T-helper 1 cell treated with Interleukin-12 subunit alpha and Interleukin-12 subunit beta and Interleukin-4 antibody, amounts not matched to agents 30 ng/mL and 1 ng/mL, for 36 hours (primary cell): ENCODE data around the gene TBC1D9. TPM values are rescaled to one million over a fixed set of nuclear protein-coding genes. Genes with fewer than 3 reads are reported as not detected.

Experiments used
- intact Hi-C: fragments of 100-400 bp; cut with micrococcal nuclease; formaldehyde crosslinking; loops from one replicate; pipeline ENCODE4 v1.15.1; 2024
- total RNA-seq: library from RNA; stranded (reverse); gene quantifications from 2 replicates; pipeline ENCODE4 v1.2.3, GENCODE V29; 2022

The TBC1D9 gene
- total RNA-seq, 1 donor from 2014 or later, result 0.02 TPM

DNA sequence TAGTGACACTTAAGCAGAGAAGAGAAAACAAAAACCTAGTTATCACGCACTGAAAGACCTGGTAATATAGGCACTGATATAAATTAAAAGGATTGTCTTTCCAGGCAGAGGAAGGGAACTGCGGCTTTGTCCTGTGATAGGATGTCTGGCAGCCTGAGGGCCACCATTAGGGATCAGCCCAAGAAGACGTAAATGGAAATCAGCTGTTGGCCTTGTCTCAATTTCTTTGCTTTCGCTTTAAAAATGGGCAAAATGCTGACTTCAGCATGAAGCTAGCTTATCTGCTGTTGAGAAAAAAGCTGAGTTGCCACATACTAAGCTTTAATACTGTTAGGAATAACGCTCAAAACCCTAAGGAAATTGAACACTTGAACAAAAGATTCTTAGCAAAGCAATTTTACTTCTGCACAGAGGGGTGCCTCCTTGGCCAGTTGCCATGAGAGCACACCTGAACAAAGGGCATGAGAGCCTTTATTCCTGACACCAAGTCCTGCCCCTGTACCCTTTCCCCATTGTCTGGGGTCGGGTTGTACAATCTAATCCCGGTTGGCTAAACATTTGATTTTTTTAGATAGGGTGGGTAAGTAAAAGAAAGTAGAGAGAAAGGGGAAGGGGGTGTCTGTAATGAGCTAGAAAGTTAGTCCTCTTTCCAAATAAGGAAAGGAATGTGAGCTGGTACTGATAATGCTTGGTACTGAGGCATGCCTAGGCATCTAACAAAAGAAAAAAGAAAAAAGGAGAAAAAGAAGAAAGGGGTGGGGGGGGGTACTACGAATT lies 102.3 kb downstream of the TBC1D9 start:
- intact Hi-C loops, result no loop called here

DNA sequence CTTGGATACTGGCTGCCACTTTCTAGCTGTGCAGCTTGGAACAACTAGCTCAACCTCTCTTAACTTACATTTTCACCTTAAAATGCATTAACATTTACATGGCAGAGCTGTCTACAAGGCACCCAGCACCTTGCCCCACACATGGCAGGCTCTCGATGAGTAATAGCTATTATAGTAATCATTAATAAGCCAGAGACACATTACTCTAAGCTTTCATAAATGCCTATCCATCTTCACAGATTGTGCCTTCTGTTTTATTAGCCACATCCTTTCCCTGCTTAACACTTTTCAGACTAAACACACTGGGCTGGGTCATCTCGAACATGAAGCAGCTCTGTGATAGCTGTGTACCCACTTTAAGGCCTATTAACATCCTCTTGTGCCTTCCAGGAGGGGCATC lies 103.6 kb downstream of the TBC1D9 start:
- intact Hi-C loops, result no loop called here

DNA sequence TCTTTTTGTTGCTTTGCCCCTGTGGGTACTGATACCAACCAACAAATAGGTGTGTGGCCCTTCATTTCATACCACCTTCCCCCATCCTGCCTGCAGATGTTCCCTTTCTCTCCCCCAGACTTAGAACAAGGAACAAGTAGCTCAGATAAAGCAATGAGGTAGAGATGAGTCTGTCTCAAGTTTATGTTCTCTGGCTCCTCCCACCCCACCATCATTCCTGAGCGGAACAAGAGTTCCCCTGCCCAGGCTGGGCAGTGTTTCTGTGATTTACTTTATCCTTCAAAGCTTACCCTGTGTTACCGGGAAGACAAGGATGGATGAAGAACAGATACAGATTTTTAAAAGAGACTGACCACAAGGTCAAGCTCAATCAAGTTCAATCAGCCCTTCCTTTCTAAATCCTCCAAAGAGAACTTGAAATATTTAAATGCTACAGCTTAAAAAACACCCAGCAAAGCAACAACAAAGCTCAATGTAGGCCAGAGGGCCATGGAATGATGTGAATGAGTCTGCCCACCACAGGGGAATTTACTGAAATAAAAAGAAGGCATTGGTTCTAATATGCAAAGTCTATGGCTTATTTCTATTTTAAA lies 107.4 kb downstream of the TBC1D9 start:
- intact Hi-C loops, result no loop called here

DNA sequence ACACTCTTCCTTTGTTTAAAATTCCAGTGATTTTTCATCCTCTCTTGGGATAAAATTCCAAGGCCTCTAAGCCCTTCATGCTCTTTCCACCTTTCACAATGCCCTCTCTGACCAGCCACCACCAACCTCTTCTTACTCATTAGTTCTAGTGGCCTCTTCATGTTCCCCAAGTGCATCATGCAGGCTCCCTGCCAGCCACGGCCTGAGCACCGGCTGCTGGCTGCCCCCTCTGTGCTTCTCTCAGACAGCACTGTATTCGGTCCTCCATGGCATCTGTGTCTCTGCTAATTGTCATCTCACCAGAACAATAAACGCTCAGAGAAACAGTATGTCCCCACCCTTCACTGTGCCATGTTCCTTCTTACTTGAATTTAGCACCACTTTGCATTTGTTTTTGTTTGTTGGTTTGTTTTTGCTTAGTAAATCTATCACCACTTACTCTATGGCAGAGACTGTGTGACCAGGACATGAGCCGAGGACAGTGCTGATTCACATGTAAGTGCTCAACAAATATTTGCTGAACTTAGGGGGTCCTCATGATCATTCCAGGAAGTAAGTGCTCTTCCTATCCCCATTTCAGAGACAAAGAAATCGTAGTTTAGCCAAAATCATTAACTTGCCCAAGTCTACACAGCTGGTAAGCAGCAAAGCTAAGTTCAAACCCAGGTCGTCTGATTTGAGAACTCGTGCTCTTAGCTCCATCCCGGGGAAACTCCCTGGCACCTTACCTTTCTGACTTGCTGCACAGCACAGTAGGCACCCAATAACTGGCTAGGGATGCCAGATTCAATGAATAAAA lies 110.4 kb downstream of the TBC1D9 start:
- intact Hi-C loops, result no loop called here

DNA sequence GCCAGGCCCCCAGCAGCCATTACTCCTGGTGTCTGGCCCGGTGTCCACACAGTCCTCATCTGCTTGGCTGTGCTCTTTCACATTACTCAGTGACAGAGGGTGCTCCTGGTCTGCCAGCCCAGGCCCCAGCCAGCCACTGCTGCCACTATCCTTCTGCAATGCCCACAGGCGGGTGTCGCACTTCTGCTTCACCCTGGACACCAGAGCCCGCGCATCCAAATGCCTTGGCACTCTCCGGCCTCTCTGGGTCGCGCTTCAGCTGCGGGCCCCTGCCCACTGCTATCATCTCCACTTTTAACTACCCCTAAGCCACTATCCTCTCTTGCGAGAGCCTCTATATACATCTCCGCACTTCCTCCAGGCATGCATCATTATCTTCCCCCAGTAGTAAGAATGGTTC lies 111.0 kb downstream of the TBC1D9 start:
- intact Hi-C loops, result no loop called here

DNA sequence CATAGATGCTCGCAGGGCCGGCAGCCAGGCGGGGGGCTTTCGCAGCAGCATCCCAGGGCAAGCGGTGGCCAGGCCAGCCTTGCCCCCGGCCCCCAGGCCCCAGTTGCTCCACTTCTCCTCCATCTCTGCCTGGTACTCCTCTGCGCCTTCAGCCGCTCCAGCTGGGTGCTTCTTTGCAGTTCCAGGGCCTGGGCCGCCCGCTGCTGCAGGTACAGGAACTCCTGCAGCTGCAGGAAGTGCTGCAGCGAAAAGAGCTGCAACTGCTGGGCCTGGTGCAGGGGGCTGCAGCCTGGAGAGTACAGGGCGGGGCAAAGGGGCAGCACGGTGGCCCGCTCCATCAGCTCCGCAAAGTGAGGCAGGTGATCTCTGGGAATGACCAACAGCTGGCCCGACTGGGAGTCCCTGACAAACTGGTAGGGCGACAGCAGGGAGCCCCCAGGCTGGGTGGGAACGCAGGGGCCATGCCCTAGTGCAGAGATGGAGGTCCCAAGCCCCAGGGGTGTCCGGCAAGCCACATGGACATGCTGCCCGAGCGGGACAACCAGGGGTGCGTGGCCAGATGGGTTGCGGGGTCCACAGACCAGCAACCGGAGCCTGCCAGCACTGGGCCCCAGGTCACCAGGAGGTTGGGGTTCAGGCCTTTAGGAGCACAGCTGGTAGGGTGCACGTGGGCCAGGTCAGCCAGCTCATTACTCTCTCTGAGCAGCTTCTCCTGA lies 111.6 kb downstream of the TBC1D9 start:
- intact Hi-C loops, result no loop called here

DNA sequence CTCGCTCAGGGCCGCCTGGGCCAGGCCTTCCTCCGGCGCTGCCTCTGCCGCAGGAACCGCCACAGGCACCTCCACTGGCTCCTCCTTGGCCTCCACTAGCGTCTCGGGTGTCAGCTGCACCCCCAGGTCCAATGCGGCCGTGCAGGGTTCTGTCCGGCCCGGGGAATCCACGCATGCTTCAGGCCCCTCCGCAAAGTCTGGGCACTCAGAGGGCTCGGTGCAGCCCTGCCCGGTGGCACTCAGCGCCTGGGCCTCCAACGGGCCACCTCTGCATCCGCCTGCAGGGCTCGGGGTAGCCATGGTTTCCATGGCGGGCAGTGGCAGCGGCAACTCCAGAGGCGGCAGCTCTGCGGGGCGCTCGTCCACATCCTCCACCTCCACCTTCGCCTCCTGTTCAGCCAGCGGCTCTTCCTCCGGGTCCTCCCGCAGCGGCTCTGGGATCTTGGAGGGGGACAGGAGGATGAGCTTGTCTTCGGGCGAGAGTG lies 112.6 kb downstream of the TBC1D9 start:
- intact Hi-C loops, result no loop called here

DNA sequence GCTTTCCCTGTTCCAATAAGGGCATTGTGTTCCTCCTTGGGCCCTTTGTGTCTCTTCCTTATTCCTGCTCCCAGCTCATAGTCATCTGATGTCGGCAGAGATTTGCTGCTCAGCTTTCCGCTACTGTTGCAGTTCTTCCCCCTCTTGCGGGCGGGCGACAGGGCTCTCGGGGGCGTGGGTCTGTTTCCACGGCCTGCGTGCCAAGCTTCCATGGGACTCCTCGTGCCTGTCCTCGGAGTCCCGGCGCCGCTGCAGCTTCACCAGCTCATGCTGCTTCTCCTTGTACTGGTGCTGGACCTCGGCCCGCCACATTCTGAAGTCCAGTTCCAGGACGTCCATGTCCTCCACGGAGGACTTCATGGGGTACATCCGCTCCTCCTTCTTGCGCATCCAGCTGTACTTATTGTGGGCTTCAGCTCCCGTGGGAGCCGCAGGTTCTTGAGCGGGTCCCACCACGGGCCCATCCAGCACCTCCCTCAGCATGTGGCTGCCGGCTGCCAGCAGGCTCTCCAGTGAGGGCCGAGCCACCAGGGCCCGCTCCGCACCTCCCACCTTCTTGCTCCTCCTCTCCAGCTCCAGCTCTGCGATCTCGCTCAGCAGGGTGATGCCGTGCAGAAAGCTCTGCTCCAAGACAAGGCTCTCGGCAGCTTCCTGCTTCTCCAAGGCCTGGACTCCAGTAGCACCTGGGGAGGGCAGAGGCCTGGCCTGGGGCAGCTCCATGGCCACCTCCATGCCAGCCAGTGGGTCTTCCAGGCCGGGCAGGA lies 113.3 kb downstream of the TBC1D9 start:
- intact Hi-C loops, result no loop called here

DNA sequence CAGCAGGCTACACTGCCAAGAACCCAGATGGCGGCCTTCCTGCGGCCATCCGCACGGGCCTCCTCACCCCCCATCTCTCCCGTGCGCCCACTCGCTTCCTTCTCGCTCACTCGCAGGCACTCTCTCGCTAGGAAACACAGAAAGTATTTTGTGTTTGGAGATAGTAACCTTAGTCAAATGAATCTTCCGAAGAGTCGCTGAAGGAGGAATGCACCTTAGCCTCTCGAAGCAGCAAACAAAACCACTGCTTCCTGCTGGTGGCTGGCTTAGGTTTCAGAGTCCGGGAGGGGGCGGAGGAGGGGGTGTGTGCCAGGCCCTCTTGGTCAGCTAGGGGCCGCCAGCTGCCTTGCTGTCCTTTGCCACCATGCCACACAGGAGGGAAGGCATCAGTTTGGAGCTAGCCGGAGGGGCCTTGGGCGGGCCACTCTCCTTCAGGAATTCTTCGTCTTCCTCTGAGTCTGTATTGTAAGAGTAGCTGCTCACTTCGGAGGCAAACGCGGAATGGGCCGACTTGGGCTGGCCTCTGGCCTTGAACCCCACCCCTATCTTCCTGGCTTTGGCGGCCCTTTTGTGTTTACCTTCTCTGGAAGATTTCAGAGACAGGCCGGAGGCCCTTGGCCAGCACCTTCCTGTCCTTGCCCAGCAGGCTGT lies 114.3 kb downstream of the TBC1D9 start:
- intact Hi-C loops, result no loop called here

DNA sequence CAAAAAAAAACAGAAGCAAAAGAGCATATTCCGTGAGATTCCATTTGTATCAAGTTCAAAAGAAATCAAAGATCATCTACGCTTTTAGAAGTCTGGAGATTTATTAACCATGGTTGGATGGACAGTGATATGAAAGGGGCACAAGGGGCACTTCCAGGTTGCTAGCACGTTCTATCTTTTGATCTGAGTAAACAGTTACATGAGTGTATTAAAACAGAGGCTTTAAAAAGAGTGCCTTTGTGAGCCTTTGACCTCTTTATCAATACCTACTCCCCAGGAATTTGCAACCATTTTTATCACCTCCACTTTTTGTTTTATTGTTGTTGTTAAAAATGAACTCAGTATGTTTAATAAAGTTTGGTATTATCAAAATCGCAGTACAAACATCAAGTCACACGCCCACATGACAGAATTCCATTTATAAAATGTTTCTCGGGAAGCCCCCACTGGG lies 115.1 kb downstream of the TBC1D9 start:
- intact Hi-C loops, result no loop called here

DNA sequence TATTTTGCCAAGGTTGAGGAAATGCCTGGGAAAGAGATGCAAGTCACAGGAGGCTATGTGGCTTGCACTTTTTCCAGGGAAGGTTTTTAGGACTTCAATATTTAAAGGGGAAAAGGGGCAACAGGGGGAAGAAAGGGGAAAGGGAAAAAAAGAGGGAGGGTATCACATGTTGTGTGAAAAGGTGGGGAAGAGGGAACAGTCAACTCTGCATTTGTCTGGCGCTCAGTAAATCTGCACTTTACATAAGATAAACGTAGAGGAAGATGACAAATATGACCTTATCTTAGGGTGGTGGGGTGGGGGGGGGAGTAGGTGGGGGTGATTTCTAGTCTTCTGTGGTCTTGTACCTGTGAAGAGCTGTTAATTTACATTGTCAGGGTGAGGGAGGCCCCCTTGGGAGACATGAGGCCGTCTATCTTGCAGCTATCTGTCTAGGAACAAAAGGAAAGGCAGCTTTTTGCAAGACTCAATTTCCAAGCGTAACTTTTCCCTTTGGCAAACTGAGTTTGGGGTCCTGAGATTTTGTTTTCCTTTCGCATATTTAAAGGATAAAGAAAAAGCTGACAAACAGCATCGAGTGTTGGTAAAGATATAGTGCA lies 115.9 kb downstream of the TBC1D9 start:
- intact Hi-C loops, result no loop called here

DNA sequence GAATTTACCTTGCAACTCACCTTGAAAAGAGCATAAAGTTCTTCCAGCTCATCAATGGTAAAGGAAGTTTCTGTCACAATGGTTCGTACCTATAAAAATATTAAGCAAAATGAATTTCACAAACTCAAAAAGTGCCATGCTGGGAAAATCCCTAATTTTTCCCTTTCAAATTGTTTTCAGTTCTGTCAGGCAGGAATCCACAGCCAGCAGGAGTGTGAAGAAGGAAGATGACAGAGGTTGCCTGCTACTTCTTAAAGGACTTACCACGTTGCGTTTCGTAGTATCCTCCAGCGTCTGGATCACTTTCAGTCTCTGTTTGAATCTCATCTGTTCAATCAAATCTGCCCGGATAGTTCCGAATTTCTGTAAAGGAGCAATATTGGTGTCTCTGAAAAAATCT lies 117.1 kb downstream of the TBC1D9 start:
- intact Hi-C loops, result loop anchor here (5.0 kb wide), 1 partner anchor 627 kb away; no protein-coding TSS in a partner anchor

DNA sequence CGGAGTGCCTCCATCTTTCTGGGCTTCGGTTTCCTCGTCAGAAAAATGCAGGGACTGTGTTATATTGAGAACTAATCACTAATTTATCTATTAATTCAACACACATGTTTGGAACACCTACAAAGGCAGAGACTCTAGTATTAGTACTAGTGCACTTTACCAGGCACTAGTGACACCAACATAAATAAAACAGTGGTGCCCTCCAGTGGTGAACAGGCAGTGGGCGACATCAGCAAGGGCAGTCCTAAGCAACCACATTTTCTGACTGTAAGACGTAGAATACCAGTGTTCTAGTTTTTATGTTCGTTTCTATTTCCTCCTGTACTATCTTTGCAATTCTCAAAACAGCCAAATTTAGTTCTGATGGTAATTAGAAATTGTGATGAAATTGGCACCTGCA lies 118.3 kb downstream of the TBC1D9 start:
- intact Hi-C loops, result loop anchor here (1.0 to 5.0 kb wide), 4 partner anchors 115 to 626 kb away; no protein-coding TSS in a partner anchor

DNA sequence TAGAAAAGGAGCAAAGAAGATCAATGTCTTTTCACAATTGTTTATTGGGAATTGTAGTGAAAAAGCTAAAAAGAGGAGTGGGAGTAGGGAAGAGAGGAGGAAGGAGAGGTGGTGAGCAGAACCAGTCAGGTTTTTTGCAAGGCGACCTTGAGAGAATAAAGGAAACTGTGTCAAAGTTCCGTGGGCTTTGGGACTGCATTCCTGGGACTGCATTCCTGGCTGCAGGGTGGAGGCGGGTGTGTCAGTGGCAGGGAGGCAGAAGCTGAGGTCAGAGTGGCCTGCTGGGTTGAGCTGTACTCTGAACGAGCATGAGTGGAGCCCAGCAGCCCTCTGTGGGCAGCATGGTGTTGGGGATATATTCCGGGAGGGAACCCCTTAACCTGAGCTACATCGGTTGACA lies 120.6 kb downstream of the TBC1D9 start:
- intact Hi-C loops, result loop anchor here (5.0 kb wide), 1 partner anchor 623 kb away; no protein-coding TSS in a partner anchor

DNA sequence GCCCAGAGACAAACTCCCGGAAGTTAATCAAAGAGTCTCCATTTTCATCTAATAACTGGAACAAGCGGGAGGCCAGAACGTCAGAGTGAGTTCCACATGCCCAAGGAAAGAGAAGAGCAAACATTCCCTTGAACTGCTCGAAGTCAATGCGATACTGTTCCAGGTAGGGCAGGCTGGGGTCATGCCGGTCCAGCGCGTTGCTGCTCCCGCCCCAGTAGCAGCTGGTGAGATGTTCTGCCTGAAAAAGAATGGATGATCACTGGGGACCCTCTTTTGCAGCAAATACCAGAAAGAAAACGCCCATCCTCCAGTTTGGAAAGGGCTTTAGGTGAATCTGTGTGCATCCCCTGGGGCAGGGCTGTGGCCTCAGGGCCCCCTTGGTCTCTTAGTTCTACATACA lies 122.2 kb downstream of the TBC1D9 start:
- intact Hi-C loops, result no loop called here

DNA sequence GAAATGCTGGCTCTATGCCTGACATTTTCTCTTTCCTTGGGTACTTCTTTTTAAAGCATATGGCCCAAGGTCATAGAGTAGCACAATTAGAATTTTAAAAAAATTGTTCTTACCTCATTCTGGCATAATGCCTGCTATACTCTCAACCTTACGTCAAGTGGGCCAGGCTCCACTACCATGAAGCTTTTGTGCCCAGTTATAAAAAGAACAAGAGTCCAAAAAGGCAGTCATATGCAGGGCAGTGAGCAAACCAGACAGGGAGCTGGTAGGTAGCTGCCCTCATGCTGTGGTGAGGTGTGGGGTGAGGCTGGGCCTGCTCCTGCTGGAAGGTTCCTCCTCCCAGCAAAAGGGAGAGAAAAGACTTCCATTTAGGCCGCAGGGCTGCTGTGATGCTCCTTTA lies 123.1 kb downstream of the TBC1D9 start:
- intact Hi-C loops, result no loop called here

DNA sequence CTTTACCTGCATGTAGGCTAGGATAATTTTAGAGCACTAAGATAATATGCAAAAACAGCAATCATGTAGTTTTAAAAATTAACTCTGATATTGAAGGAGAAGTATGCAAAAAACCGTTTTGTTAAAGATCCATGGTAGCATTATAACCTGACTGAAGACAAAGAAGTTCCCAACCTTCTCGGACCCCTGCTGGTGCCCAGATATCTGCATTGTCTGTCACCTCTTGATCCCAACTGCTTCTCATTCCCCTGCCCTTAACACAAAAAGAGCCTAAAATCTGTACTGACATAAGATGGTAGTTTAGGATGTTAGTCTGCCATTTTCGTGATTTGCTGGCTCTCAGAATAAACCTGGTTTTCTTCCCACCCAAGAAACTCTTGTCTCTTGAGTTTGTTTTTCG lies 125.9 kb downstream of the TBC1D9 start:
- intact Hi-C loops, result no loop called here

DNA sequence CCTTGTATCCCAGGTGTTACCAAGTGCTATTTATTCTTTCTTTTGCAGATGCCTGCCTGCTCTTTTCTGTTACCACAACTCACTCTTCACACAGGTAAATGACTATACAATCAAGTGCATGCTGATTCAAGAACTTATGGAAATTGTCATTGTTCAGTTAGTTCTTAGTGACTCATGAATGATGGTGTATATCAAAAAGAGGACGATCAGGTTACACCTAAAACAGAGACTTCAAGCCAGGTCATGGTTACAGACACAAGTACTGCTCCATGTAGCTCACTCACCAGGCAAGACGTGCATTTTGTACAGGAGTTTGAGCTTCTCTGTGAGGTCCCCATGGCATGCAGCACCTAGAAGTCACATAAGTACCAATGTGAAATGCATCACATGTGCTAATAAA lies 128.2 kb downstream of the TBC1D9 start:
- intact Hi-C loops, result no loop called here

DNA sequence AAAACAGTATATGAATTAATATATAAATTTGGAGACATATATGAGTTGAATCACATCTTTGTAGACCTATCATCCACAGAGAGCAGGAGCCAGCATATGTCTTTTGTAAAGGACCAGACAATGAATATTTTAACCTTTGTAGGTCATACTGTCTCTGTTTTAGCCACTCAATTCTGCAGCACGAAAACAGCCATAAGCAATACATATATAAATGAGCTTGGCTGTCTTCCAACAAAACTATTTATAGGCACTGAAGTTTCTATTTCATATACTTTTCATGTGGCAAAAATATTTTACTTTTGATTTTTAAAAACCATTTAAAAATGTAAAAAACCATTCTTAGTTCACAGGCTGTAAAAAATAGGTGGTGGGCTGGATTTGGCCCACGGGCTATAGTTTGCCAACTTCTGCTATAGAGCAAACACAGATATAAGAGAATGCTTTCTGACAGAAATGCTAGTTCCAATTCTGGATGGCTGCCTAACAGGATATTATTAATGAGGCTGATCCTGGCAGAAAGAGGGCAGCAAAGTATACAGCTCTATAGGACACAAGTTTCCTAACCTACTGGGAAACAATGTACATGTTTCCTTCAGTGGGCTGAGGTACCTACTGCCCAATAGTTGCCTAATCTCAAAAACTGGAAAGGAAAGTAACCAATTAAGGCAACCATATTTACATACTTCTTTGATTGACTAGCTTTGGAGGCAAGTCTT lies 129.4 kb downstream of the TBC1D9 start:
- intact Hi-C loops, result no loop called here
